B cell (primary cell): ENCODE data around the gene SGPP2. TPM values are rescaled to one million over a fixed set of nuclear protein-coding genes. Genes with fewer than 3 reads are reported as not detected.

ENCODE experiments used
- ATAC-seq: fragments of 200-7000 bp; cut with Tn5 transposase; one replicate; pipeline ENCODE4 v1.10.0; 2021; ENCODE audit warnings: low read depth, mild to moderate bottlenecking, moderate number of reproducible peaks, moderate library complexity
- CTCF ChIA-PET: fragments of 350-600 bp; sonication (Branson Sonifier 250); formaldehyde crosslinking; loops from one replicate; lab custom pipeline; 2021; ENCODE audit warnings: antibody characterized with exemption, inconsistent platforms; lab: Charles Lee
- POLR2A ChIA-PET: fragments of 350-600 bp; sonication (Branson Sonifier 250); formaldehyde crosslinking; loops from one replicate; lab custom pipeline; 2021; ENCODE audit warnings: antibody characterized with exemption; lab: Charles Lee
- DNase-seq: peaks from one replicate; pipeline ENCODE4 v3.0.0; 2013
- H2AFZ ChIP-seq: 2 replicates; pipeline ENCODE4 v1.6.1; 2012; ENCODE audit warnings: mild to moderate bottlenecking, low read depth, low read length; ENCODE audit not compliant: insufficient read depth, poor library complexity, severe bottlenecking
- H3K27ac ChIP-seq, 2 donors: 1 replicate in 1 of 2; 2 replicates in 1 of 2; pipeline ENCODE4 v1.5.1; 2012 to 2013; ENCODE audit warnings: low read length in 2 of 2, mild to moderate bottlenecking in 2 of 2, moderate library complexity in 1 of 2
- H3K27me3 ChIP-seq, 4 experiments: fragments of 200-600 bp in 1 of 4; sonication (generic) in 1 of 4; replicated peaks in 1 of 4; 1 replicate in 2 of 4; 2 replicates in 2 of 4; pipeline versions ENCODE4 v1.6.1 to v1.7.0; 2013 to 2016; ENCODE audit warnings: low read length in 3 of 4, mild to moderate bottlenecking in 2 of 4, mixed read lengths in 1 of 4, moderate library complexity in 1 of 4; ENCODE audit not compliant: insufficient read depth in 4 of 4, control insufficient read depth in 3 of 4; ENCODE audit errors: control extremely low read depth in 1 of 4
- H3K36me3 ChIP-seq, 2 experiments: replicated peaks in 1 of 2; 1 replicate in 1 of 2; 2 replicates in 1 of 2; pipeline versions ENCODE4 v1.6.1 to v1.7.1; 2013; ENCODE audit warnings: low read length in 1 of 2; ENCODE audit not compliant: insufficient read depth in 2 of 2, control insufficient read depth in 1 of 2; ENCODE audit errors: control extremely low read depth in 1 of 2, extremely low read depth in 1 of 2
- H3K4me1 ChIP-seq, 2 donors: fragments of 200-600 bp in 1 of 2; sonication (generic) in 1 of 2; 1 replicate in 1 of 2; 2 replicates in 1 of 2; pipeline versions ENCODE4 v1.5.1 to v1.6.1; 2013 to 2017; ENCODE audit warnings: low read length in 2 of 2; ENCODE audit not compliant: control insufficient read depth in 2 of 2, insufficient read depth in 2 of 2
- H3K4me2 ChIP-seq: replicated peaks from 2 replicates; pipeline ENCODE3; 2012; ENCODE audit warnings: mild to moderate bottlenecking, low read depth, low read length; ENCODE audit not compliant: poor library complexity, severe bottlenecking
- H3K4me3 ChIP-seq, 5 experiments: fragments of 200-600 bp in 1 of 5; sonication (generic) in 1 of 5; 1 replicate in 3 of 5; 2 replicates in 2 of 5; pipeline versions ENCODE4 v1.5.1 to v1.7.0; 2011 to 2016; ENCODE audit warnings: low read length in 4 of 5, mild to moderate bottlenecking in 4 of 5, low read depth in 2 of 5, control low read depth in 1 of 5, moderate library complexity in 1 of 5; ENCODE audit not compliant: insufficient read depth in 1 of 5; ENCODE audit errors: control extremely low read depth in 1 of 5, extremely low read depth in 1 of 5
- H3K79me2 ChIP-seq: fragments of 200-600 bp; sonication (generic); one replicate; pipeline ENCODE4 v1.6.0; 2016; ENCODE audit warnings: low read length; ENCODE audit not compliant: control insufficient read depth, insufficient read depth
- H3K9ac ChIP-seq: fragments of 200-600 bp; sonication (generic); 2 replicates; pipeline ENCODE4 v1.6.1; 2017; ENCODE audit warnings: mild to moderate bottlenecking, low read length, moderate library complexity
- H3K9me3 ChIP-seq, 3 donors: one replicate each; pipeline versions ENCODE4 v1.6.1 to v1.7.1; 2013; ENCODE audit warnings: low read length in 2 of 3; ENCODE audit not compliant: control insufficient read depth in 2 of 3, insufficient read depth in 1 of 3; ENCODE audit errors: control extremely low read depth in 1 of 3
- H4K20me1 ChIP-seq: 2 replicates; pipeline ENCODE4 v1.6.0; 2012; ENCODE audit warnings: mild to moderate bottlenecking, low read length; ENCODE audit not compliant: insufficient read depth, control insufficient read depth, poor library complexity, severe bottlenecking
- H3K27ac Mint-ChIP-seq: one replicate; pipeline ENCODE4 v1.8.0; 2021; ENCODE audit warnings: mixed read lengths
- H3K27me3 Mint-ChIP-seq: one replicate; pipeline ENCODE4 v1.8.0; 2021; ENCODE audit warnings: mixed read lengths
- H3K4me1 Mint-ChIP-seq: one replicate; pipeline ENCODE4 v1.8.0; 2021; ENCODE audit warnings: mixed read lengths
- H3K4me3 Mint-ChIP-seq: one replicate; pipeline ENCODE4 v1.8.0; 2021; ENCODE audit warnings: mixed read lengths
- H3K9me3 Mint-ChIP-seq: one replicate; pipeline ENCODE4 v1.8.0; 2022; ENCODE audit warnings: mixed read lengths; ENCODE audit not compliant: insufficient read depth
- CTCF ChIP-seq: fragments of 200-600 bp; IDR thresholded peaks from one replicate; pipeline ENCODE4 v1.8.0; 2022; ENCODE audit warnings: antibody characterized with exemption, mild to moderate bottlenecking
- EZH2 ChIP-seq: IDR thresholded peaks from 2 replicates; pipeline ENCODE4 v1.6.1; 2012; ENCODE audit warnings: borderline replicate concordance, low read depth, mild to moderate bottlenecking, moderate library complexity, low read length; ENCODE audit not compliant: insufficient read depth, poor library complexity, severe bottlenecking
- WGBS: methylation state at CpG from one replicate; pipeline ENCODE4 v1.1.5; 2013; ENCODE audit warnings: missing lambda C conversion rate; ENCODE audit not compliant: insufficient coverage; 5-methylcytosine and 5-hydroxymethylcytosine counted together
- intact Hi-C: fragments of 100-400 bp; cut with micrococcal nuclease; formaldehyde crosslinking; loops from one replicate; pipeline ENCODE4 v1.10.0; 2022
- polyA plus RNA-seq: library from polyadenylated mRNA; depleted of rRNA; stranded (reverse); fragments of >200 nt; gene quantifications from 2 replicates; pipeline ENCODE4 v1.2.3, GENCODE V29; 2012
- total RNA-seq, 2 donors: library from RNA; stranded (reverse); fragments of 120-200 nt in 1 of 2; gene quantifications; 1 replicate in 1 of 2; 2 replicates in 1 of 2; pipeline versions ENCODE4 v1.2.3 to v1.2.4, GENCODE V29; 2013 to 2022

The SGPP2 gene
- total and polyA plus RNA-seq, 2 donors (not counting 1 experiment from before 2014, with no cell fraction given): 1.5 to 7.7 TPM

GRCh38 chr2:222604749-222605515, 180.6 kb downstream of the SGPP2 start:
- Histone ChIP-seq H3K27me3 (no peaks in the 10 kb centered on the region), H3K79me2 (no peaks in the 10 kb centered on the region), H3K9me3 (no peaks in the 10 kb centered on the region), H3K4me2 (no peak overlapping the region), H3K9ac (no peak overlapping the region), H3K4me3 (no peak overlapping the region), H4K20me1 (no peaks in the 10 kb centered on the region), H3K4me1 (no peaks in the 10 kb centered on the region), H3K36me3 (peaks cover 2 to 21% of the 10 kb centered on the region in 2 experiments), H3K27ac (no peak overlapping the region), H2AFZ (no peak overlapping the region)
- no peaks in the 10 kb centered on the region for H3K4me1 Mint-ChIP-seq
- H3K27me3 Mint-ChIP-seq: no peaks in the 10 kb centered on the region
- ATAC-seq: no peak
- H3K4me3 Mint-ChIP-seq: no peak overlapping the region
- 100% methylated on average over 1 of the region's 5 CpGs for WGBS
- H3K27ac Mint-ChIP-seq: no peak overlapping the region
- no peaks in the 10 kb centered on the region for H3K9me3 Mint-ChIP-seq
- CTCF ChIA-PET: interaction anchor here (0.6 kb wide), 1 partner anchor 370 kb away, joined by 3 read pairs; no protein-coding TSS in a partner anchor
- no peak for TF ChIP-seq CTCF
- no peak for TF ChIP-seq EZH2
- POLR2A ChIA-PET: no interaction called here
- intact Hi-C loops: no loop called here
- no peak for DNase-seq

DNA sequence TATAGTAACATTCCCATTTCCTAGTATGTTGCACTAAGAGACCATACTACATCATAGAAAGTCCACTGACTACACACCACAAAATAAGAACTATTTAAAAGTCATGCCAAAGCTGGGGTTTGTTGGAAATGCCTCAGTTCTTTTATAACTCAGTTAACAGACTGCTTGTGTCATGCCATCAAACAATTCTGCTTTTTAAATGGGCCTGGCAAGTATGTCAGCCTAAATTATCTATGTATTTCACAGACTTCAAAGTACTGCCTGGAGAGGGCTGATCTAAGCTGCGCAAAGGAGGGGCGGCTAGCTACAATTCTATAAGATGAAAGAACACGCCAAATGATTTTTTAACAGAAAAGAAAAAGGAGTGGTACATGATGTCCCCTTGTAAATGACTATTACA, 182.0 kb downstream of the SGPP2 start:
- Mint-ChIP-seq H3K9me3 (no peaks in the 10 kb centered on the region), H3K27ac (no peak overlapping the region), H3K4me1 (no peaks in the 10 kb centered on the region), H3K27me3 (no peaks in the 10 kb centered on the region), H3K4me3 (no peak overlapping the region)
- ChIA-PET CTCF (interaction anchor here (0.7 kb wide), 1 partner anchor 549 kb away, joined by 3 read pairs; no protein-coding TSS in a partner anchor), POLR2A (no interaction called here)
- Histone ChIP-seq H3K27me3 (no peaks in the 10 kb centered on the region), H3K9ac (no peak overlapping the region), H3K27ac (no peak overlapping the region), H3K9me3 (no peaks in the 10 kb centered on the region), H2AFZ (no peak overlapping the region), H3K4me2 (no peak overlapping the region), H3K79me2 (no peaks in the 10 kb centered on the region), H4K20me1 (no peaks in the 10 kb centered on the region), H3K36me3 (peaks cover 2 to 27% of the 10 kb centered on the region in 2 experiments), H3K4me1 (no peaks in the 10 kb centered on the region), H3K4me3 (no peak overlapping the region)
- DNase-seq (no peak), ATAC-seq (no peak)
- WGBS: no CpG with 5 or more reads among the region's 3 CpGs
- intact Hi-C loops: no loop called here
- TF ChIP-seq CTCF (no peak), EZH2 (no peak)
